GM06990 (cell line): ENCODE results near the gene RPA3.

ENCODE experiments used
- DNase-seq: peaks from one replicate; pipeline ENCODE4 v3.0.0-alpha.2; 2011; ENCODE audit not compliant: insufficient read length; ENCODE audit errors: extremely low read depth
- H3K27me3 ChIP-seq: replicated peaks from 2 replicates; pipeline ENCODE4 v1.6.0; 2011; ENCODE audit warnings: low read length; ENCODE audit not compliant: control insufficient read depth, insufficient read depth
- H3K36me3 ChIP-seq: 2 replicates; pipeline ENCODE4 v1.5.1; 2011; ENCODE audit warnings: low read length; ENCODE audit not compliant: control insufficient read depth, insufficient read depth
- H3K4me3 ChIP-seq: replicated peaks from 2 replicates; pipeline ENCODE4 v1.5.1; 2011; ENCODE audit warnings: low read depth, mild to moderate bottlenecking, control low read depth, low read length
- TF ChIP-seq, protein P1 (sequence below): IDR thresholded peaks from 2 replicates; pipeline ENCODE4 v1.5.1; 2011; ENCODE audit warnings: low read length, control low read depth, mild to moderate bottlenecking, inconsistent platforms; ENCODE audit not compliant: insufficient read depth, poor library complexity, severe bottlenecking

The RPA3 gene

DNA sequence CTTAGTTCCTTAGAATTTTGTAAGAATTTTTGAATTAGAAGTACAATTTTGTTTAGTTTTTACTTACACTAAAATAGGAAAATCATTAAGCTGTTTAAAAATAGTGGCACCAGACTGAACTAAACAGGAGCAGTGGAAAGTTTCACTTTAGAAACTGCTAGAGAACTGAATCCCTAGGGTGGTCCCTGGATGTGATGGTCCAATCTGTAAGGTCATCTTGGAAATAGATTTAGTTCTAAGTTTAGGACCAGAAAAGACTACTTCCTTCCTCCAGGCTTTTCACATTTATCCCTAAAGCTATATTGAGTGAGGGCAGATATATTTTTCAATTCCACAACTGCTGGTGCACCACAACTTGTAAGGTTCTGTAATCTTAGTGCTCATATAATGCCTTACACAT is 19.0 kb downstream of the RPA3 start:
- Histone ChIP-seq H3K27me3 (no peaks in the 10 kb centered on the region), H3K36me3 (no peaks in the 10 kb centered on the region), H3K4me3 (no peak overlapping the region)
- TF ChIP-seq, protein P1, sequence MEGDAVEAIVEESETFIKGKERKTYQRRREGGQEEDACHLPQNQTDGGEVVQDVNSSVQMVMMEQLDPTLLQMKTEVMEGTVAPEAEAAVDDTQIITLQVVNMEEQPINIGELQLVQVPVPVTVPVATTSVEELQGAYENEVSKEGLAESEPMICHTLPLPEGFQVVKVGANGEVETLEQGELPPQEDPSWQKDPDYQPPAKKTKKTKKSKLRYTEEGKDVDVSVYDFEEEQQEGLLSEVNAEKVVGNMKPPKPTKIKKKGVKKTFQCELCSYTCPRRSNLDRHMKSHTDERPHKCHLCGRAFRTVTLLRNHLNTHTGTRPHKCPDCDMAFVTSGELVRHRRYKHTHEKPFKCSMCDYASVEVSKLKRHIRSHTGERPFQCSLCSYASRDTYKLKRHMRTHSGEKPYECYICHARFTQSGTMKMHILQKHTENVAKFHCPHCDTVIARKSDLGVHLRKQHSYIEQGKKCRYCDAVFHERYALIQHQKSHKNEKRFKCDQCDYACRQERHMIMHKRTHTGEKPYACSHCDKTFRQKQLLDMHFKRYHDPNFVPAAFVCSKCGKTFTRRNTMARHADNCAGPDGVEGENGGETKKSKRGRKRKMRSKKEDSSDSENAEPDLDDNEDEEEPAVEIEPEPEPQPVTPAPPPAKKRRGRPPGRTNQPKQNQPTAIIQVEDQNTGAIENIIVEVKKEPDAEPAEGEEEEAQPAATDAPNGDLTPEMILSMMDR = no peak
- no peak for DNase-seq

DNA sequence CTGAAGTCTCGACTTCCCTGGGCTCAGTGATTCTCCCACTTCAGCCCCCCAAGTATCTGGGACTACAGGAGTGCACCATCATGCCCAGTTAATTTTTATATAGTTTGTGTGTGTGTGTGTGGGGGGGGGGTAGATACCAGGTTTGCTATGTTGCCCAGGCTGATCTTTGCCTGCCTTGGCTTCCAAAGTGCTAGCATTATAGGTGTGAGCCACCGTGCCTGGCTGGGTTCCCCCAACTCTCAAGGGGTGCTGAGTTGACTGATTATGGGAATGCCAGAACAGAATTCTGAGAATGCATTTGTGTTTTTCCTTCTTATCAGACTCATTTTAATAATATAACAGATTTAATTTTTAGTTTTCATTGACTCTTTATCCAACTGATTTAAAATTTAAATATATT is 19.5 kb downstream of the RPA3 start:
- Histone ChIP-seq H3K4me3 (no peak overlapping the region), H3K36me3 (no peaks in the 10 kb centered on the region)
- TF ChIP-seq, protein P1 = no peak

DNA sequence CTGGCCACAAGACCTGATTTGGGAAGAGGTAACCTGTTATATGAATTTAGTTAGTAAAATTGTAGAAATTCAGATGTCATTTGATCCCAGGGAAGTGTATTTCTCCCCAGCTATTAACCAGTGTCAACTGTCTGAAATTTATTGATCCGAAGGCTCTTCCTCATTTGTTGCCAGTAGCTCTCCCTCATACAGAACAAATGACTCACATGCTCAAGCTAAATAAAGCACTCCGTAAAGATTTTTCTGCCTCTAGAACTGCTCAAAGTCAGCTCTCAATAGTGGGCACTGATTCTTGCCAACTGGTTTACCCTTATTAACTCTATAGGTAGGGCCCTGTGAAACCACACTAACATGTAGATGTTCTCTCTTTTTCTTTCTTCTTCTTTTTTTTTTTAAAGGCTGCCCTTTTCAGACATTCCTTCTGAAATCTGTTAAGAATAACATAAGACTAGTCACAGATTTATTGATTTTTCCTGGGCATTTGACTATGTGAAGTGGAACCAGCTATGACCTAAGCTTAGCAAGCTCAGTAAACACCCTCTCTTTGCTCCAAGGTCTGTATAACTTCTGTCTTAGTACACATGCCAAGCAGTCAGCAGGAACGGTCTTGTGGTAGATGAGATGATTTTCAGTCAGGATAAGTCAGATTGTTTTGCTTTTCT is 21.8 kb downstream of the RPA3 start:
- DNase-seq = no peak
- Histone ChIP-seq H3K36me3 (no peaks in the 10 kb centered on the region), H3K4me3 (no peak overlapping the region), H3K27me3 (no peaks in the 10 kb centered on the region)
- TF ChIP-seq, protein P1 = no peak

More for the DNA sequence above, 19.5 kb downstream of the RPA3 start:
- DNase-seq = no peak
- H3K27me3 ChIP-seq = no peaks in the 10 kb centered on the region

DNA sequence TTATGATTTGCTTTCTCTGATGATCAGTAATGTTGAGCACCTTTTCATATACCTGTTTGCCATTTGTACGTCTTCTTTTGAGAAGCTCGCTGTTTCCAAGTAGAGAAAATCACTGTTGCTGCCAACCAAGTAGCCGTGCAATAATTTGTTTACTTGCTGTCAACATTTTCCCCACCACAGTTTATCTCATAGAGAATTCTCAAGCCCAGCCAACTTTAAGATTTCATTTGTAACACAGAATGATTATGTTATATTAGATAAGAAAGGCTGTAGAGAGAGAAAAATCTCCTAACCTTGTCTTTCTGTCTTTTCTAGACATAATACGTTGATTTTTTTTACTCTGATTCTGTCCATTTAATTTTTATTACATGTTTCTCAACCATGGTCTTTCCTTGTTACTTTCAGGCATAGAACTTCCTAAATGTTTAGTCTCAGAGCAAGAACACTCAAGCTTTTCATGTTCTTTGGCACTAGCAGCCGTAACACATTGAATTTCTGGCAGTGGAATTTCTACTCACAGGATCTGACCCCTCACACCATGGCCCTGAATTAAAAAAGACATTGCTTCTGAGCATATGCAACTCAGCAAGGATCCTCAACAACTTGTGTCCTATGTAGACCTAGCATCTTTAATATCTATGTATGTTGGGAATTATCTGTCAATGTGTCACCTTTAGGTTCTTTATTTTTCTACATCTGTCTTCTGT is 23.1 kb downstream of the RPA3 start:
- no peaks in the 10 kb centered on the region for H3K36me3 ChIP-seq
- DNase-seq = no peak
- H3K4me3 ChIP-seq = no peak overlapping the region
- TF ChIP-seq, protein P1 = no peak
- H3K27me3 ChIP-seq = no peaks in the 10 kb centered on the region

DNA sequence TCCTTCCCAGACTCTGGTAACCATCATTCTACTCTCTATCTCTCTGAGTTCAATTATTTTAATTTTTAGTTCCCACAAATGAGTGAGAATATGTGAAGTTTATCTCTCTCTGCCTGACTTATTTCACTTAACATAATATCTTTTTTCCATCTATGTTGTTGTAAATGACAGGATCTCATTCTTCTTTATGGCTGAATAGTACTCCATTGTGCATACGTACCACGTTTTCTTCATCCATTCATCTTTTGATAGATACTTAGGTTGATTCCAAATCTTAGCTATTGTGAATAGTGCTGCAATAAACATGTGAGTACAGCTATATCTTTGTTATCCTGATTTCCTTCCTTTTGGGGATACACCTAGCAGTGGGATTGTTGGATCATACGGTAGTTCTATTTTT is 23.9 kb downstream of the RPA3 start:
- H3K36me3 ChIP-seq = no peaks in the 10 kb centered on the region
- TF ChIP-seq, protein P1 = no peak
- H3K4me3 ChIP-seq = no peak overlapping the region
- no peak for DNase-seq
- no peaks in the 10 kb centered on the region for H3K27me3 ChIP-seq
